Measurements from ENCODE around the gene SCUBE3. TPM values are rescaled to one million over a fixed set of nuclear protein-coding genes. Genes with fewer than 3 reads are reported as not detected.

SCUBE3 gene
- total RNA-seq, 2 experiments from 2014 or later, result not detected

DNA sequence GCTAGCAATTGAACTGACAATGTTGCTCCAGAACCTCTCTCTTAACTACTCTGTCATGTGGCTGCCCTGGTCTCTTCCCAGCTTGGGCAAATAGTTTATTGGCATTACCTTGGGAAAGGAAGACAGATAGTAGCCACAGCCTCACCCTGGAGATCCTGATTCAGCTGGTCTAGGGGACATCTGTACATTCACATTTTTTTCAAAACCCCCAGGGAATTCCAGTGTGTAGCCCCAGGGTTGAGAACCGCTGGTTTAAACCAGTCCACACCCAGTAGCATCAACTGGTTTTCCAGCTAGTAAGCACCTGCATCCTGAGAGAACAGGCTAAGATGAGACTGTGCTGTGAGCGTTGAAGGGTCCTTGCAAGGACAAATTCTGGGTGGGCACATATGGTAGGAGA is 9.6 kb downstream of the SCUBE3 start:
- Mint-ChIP-seq H3K4me3 (no peak overlapping the region), H3K27ac (no peak overlapping the region), H3K4me1 (no peaks in the 10 kb centered on the region), H3K9me3 (ENCODE audit: low read depth) (no peaks in the 10 kb centered on the region), H3K36me3 (ENCODE audit: low read depth) (no peaks in the 10 kb centered on the region), H3K27me3 (peaks cover 6% of the 10 kb centered on the region)
- ATAC-seq (no peak), DNase-seq (no peak)
- ChIA-PET CTCF (interaction anchor here (1.4 to 2.5 kb wide), 2 partner anchors 16 to 34 kb away, joined by 3 to 7 read pairs; no protein-coding TSS in a partner anchor), POLR2A (interaction anchor here (0.6 kb wide), 1 partner anchor 36 kb away, joined by 4 read pairs; the partner anchor contains the start of gene ZNF76)
- intact Hi-C loops (cut with DNase I, micrococcal nuclease), result no loop called here

DNA sequence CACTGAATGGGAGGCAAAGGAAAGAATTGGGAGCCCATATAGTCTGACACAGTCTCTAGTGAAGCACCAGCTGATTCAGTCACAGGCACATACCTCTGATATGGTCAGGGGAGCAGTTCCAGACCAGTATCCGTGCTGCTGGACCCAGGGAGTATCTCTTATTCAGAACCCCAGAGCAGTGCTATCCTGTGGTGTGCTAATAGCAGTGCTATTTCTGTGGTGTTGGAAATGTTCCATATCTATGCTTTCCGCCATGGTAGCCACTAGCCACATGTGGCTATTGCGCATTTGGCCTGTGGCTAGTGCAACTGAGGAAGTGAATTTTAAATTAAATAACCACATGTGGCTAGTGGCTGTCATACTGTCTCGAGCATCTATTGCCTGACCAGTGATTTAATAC is 11.0 kb downstream of the SCUBE3 start:
- POLR2A ChIA-PET, result no interaction called here
- Mint-ChIP-seq H3K4me1 (no peaks in the 10 kb centered on the region), H3K27ac (no peak overlapping the region), H3K9me3 (ENCODE audit: low read depth) (no peaks in the 10 kb centered on the region), H3K36me3 (ENCODE audit: low read depth) (no peaks in the 10 kb centered on the region), H3K27me3 (peaks cover 2% of the 10 kb centered on the region), H3K4me3 (no peak overlapping the region)
- CTCF ChIA-PET, result interaction anchor here (2.4 kb wide), 1 partner anchor 19 kb away, joined by 12 read pairs; no protein-coding TSS in a partner anchor
- no peak for DNase-seq
- intact Hi-C loops (cut with DNase I, micrococcal nuclease), result no loop called here
- no peak for ATAC-seq

DNA sequence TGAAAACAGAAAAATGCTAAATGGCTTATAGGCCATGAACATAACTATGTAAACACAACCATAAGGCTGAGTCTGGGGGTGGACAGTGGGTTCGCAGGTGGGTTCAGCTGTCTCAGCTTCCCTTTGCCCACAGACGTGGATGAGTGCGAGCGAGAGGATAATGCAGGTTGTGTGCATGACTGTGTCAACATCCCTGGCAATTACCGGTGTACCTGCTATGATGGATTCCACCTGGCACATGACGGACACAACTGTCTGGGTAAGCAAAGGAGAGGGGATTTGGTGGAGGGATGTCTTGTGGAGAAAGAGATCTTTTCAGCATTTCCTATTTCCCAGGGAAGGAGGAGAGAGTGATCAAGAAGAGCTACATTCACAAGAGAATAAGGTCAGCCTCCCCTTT is 14.7 kb downstream of the SCUBE3 start:
- Mint-ChIP-seq H3K27ac (no peak overlapping the region), H3K4me1 (no peaks in the 10 kb centered on the region), H3K9me3 (ENCODE audit: low read depth) (no peaks in the 10 kb centered on the region), H3K36me3 (ENCODE audit: low read depth) (no peaks in the 10 kb centered on the region), H3K27me3 (no peaks in the 10 kb centered on the region), H3K4me3 (no peak overlapping the region)
- ChIA-PET POLR2A (no interaction called here), CTCF (interaction anchor here (0.6 to 5.1 kb wide), 3 partner anchors 12 to 49 kb away, joined by 3 to 39 read pairs (median 20); no protein-coding TSS in a partner anchor)
- no peak for DNase-seq
- ATAC-seq, result no peak
- intact Hi-C loops (cut with DNase I, micrococcal nuclease), result no loop called here

DNA sequence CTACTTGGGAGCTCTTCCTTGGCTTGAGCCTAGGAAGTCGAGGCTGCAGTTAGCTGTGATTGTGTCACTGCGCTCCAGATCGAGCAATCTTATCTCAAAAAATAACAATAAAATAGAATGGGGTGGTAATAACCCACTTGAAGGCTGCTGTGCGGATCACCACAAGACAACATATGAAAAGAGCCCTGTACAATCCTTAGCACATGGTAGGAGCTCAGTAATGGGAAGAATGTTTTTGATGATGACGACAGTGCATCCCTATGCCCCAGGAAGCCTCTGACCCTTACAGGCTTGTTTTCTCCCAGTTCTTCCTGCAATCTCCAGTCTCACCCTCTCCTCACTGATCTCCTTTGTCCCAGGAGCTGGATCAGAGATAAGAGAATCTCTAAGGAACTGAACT is 15.5 kb downstream of the SCUBE3 start:
- intact Hi-C loops (cut with DNase I, micrococcal nuclease), result no loop called here
- ChIA-PET POLR2A (no interaction called here), CTCF (interaction anchor here (0.6 to 5.1 kb wide), 4 partner anchors 11 to 50 kb away, joined by 3 to 39 read pairs (median 12); no protein-coding TSS in a partner anchor)
- Mint-ChIP-seq H3K9me3 (ENCODE audit: low read depth) (no peaks in the 10 kb centered on the region), H3K36me3 (ENCODE audit: low read depth) (no peaks in the 10 kb centered on the region), H3K4me1 (no peaks in the 10 kb centered on the region), H3K4me3 (no peak overlapping the region), H3K27ac (no peak overlapping the region), H3K27me3 (no peaks in the 10 kb centered on the region)
- ATAC-seq, result no peak
- no peak for DNase-seq

- Mint-ChIP-seq H3K27me3 (no peaks in the 10 kb centered on the region), H3K4me3 (no peak overlapping the region), H3K36me3 (ENCODE audit: low read depth) (no peaks in the 10 kb centered on the region), H3K4me1 (no peaks in the 10 kb centered on the region), H3K9me3 (ENCODE audit: low read depth) (peaks cover 2% of the 10 kb centered on the region), H3K27ac (no peak overlapping the region)
- CTCF ChIA-PET, result interaction anchor here (0.6 to 5.1 kb wide), 4 partner anchors 10 to 33 kb away, joined by 3 to 39 read pairs (median 12); no protein-coding TSS in a partner anchor
- POLR2A ChIA-PET, result interaction anchor here (0.6 kb wide), 1 partner anchor 388 kb away, joined by 4 read pairs; no protein-coding TSS in a partner anchor
- intact Hi-C loops (cut with DNase I, micrococcal nuclease), result no loop called here
- DNase-seq (no peak), ATAC-seq (no peak)
These were observed 16.7 kb downstream of the SCUBE3 start for GRCh38 chr6:35230498-35230897.

DNA sequence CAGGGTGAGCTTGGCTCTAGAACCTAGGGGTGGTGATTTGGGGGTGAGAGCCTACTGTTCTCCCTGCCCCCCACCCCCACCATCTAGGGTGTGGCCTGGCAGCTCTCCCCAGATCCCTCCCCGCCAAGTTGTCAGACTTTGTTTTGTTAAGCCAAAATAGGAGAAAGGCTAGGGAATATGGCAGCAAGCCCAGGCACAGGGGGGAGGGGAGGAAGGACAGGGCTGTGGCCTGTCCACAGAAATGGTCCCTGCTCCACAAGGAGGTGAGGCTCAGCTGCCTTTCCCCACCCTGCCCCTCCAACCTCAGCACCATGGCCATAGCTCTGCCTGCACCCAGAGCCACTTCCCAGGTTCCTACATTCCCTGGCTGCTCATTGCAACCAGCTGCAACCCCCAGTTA is 17.2 kb downstream of the SCUBE3 start:
- H3K27ac Mint-ChIP-seq, result no peak overlapping the region
- ATAC-seq, result no peak
- DNase-seq, result no peak
- CTCF ChIA-PET, result interaction anchor here (0.6 to 5.1 kb wide), 4 partner anchors 10 to 33 kb away, joined by 3 to 39 read pairs (median 12); no protein-coding TSS in a partner anchor
- H3K36me3 Mint-ChIP-seq (ENCODE audit: low read depth), result no peaks in the 10 kb centered on the region
- H3K9me3 Mint-ChIP-seq (ENCODE audit: low read depth), result peaks cover 2% of the 10 kb centered on the region
- no peaks in the 10 kb centered on the region for H3K27me3 Mint-ChIP-seq
- H3K4me1 Mint-ChIP-seq, result no peaks in the 10 kb centered on the region
- POLR2A ChIA-PET, result interaction anchor here (0.6 kb wide), 1 partner anchor 388 kb away, joined by 4 read pairs; no protein-coding TSS in a partner anchor
- H3K4me3 Mint-ChIP-seq, result no peak overlapping the region
- intact Hi-C loops (cut with DNase I, micrococcal nuclease), result no loop called here

DNA sequence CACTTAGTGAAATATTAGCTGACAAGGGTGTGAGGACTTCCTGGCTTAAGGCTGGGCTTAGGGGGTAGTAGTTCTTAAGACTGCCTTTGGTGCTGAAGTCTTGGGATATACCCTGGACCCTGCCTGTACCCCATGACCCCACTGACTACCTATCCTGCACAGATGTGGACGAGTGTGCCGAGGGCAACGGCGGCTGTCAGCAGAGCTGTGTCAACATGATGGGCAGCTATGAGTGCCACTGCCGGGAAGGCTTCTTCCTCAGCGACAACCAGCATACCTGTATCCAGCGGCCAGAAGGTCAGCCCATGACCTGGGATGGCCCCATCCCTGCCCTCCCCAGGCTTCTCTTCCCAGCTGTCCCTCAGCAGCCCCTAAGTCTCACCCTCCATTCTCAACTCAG is 17.8 kb downstream of the SCUBE3 start:
- Mint-ChIP-seq H3K27ac (no peak overlapping the region), H3K9me3 (ENCODE audit: low read depth) (peaks cover 2% of the 10 kb centered on the region), H3K4me1 (no peaks in the 10 kb centered on the region), H3K36me3 (ENCODE audit: low read depth) (no peaks in the 10 kb centered on the region), H3K4me3 (no peak overlapping the region), H3K27me3 (no peaks in the 10 kb centered on the region)
- no peak for ATAC-seq
- intact Hi-C loops (cut with DNase I, micrococcal nuclease), result no loop called here
- POLR2A ChIA-PET, result no interaction called here
- DNase-seq, result no peak
- CTCF ChIA-PET, result interaction anchor here (0.9 to 5.1 kb wide), 3 partner anchors 9 to 27 kb away, joined by 3 to 39 read pairs (median 20); no protein-coding TSS in a partner anchor

DNA sequence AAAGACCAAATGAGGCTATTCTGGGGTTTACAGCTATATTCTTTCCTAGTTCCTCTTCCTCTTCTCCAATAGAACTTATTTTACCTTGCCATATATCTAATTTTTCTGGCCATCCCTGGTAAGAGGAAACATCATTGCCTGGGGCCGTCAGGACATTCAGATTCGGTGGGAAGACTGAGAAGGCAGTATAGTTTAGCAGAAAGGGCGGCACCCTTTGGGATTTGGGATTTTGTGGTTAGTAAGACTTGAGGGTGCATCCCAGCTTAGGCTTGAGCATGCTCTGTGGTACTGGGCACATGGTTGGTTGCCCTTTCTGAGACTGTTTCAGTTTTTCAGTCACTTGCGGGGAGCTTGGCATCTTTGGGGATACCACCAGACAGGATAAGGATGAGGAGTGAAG is 21.1 kb downstream of the SCUBE3 start:
- ChIA-PET CTCF (interaction anchor here (1.7 kb wide), 1 partner anchor 95 kb away, joined by 6 read pairs; no protein-coding TSS in a partner anchor), POLR2A (no interaction called here)
- Mint-ChIP-seq H3K4me1 (no peaks in the 10 kb centered on the region), H3K27ac (no peak overlapping the region), H3K36me3 (ENCODE audit: low read depth) (no peaks in the 10 kb centered on the region), H3K27me3 (no peaks in the 10 kb centered on the region), H3K4me3 (no peak overlapping the region), H3K9me3 (ENCODE audit: low read depth) (peaks cover 2% of the 10 kb centered on the region)
- no peak for ATAC-seq
- intact Hi-C loops (cut with DNase I, micrococcal nuclease), result no loop called here
- no peak for DNase-seq

DNA sequence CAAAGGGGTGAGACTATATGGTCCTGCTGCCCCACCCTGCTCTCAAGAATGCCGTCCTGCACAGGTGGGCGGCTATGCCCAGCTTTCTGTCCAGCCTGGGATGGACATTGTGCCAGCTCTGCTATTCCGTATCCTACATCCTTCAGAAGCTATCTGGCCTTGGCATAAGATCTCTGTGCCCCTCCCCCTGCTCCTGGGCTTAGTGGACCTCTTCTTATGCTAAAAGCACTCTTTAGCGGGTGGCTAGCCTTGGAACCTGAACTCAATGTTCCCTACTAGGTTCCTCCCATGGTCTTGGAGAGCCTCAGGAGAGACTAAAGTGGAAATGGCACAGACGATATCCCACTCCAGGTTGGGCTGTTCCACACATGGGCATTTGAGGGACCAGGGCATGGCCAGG is 22.5 kb downstream of the SCUBE3 start:
- H3K9me3 Mint-ChIP-seq (ENCODE audit: low read depth), result peaks cover 2% of the 10 kb centered on the region
- H3K27ac Mint-ChIP-seq, result no peak overlapping the region
- no peaks in the 10 kb centered on the region for H3K27me3 Mint-ChIP-seq
- ChIA-PET CTCF (interaction anchor here (0.6 to 1.6 kb wide), 6 partner anchors 14 to 247 kb away, joined by 3 to 5 read pairs (median 3); no protein-coding TSS in a partner anchor), POLR2A (no interaction called here)
- no peak for ATAC-seq
- H3K36me3 Mint-ChIP-seq (ENCODE audit: low read depth), result no peaks in the 10 kb centered on the region
- H3K4me3 Mint-ChIP-seq, result no peak overlapping the region
- intact Hi-C loops (cut with DNase I, micrococcal nuclease), result no loop called here
- no peak for DNase-seq
- H3K4me1 Mint-ChIP-seq, result no peaks in the 10 kb centered on the region

GRCh38 chr6:35237476-35237875 is 23.7 kb downstream of the SCUBE3 start:
- Mint-ChIP-seq H3K36me3 (ENCODE audit: low read depth) (no peaks in the 10 kb centered on the region), H3K4me3 (no peak overlapping the region), H3K9me3 (ENCODE audit: low read depth) (peaks cover 2% of the 10 kb centered on the region), H3K4me1 (no peaks in the 10 kb centered on the region), H3K27me3 (no peaks in the 10 kb centered on the region), H3K27ac (no peak overlapping the region)
- ATAC-seq (no peak), DNase-seq (no peak)
- POLR2A ChIA-PET, result no interaction called here
- intact Hi-C loops (cut with DNase I, micrococcal nuclease), result no loop called here
- CTCF ChIA-PET, result interaction anchor here (1.1 to 1.6 kb wide), 2 partner anchors 98 to 248 kb away, joined by 3 to 5 read pairs; no protein-coding TSS in a partner anchor

DNA sequence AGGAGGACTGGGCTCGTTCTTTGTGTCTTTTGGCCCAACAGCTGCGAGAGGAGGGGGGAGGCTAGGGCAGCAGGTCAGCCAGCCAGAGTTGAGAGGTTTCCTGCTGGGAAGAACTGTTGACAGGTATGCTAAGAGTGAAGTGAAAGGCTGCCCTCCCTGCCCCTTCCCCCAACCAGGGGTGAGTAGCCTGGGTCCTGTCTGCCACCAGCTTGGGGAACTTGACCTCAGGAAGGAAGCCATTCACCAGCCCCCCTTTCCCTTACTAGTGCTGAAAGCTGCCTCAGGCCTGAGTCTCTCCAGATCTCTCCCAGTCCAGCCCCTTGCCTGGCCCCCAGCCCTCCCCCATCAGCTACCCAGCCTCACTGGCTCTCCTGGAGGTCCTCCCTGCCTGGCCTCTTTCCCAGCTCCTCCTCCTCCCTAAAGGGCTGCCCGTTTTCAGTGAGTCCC is 25.1 kb downstream of the SCUBE3 start:
- Mint-ChIP-seq H3K36me3 (ENCODE audit: low read depth) (no peaks in the 10 kb centered on the region), H3K27ac (no peak overlapping the region), H3K4me3 (no peak overlapping the region), H3K9me3 (ENCODE audit: low read depth) (peaks cover 2% of the 10 kb centered on the region), H3K4me1 (no peaks in the 10 kb centered on the region), H3K27me3 (no peaks in the 10 kb centered on the region)
- POLR2A ChIA-PET, result no interaction called here
- intact Hi-C loops (cut with DNase I, micrococcal nuclease), result no loop called here
- no peak for ATAC-seq
- CTCF ChIA-PET, result interaction anchor here (0.9 to 4.1 kb wide), 5 partner anchors 9 to 99 kb away, joined by 3 to 46 read pairs (median 3); no protein-coding TSS in a partner anchor
- DNase-seq, result no peak

DNA sequence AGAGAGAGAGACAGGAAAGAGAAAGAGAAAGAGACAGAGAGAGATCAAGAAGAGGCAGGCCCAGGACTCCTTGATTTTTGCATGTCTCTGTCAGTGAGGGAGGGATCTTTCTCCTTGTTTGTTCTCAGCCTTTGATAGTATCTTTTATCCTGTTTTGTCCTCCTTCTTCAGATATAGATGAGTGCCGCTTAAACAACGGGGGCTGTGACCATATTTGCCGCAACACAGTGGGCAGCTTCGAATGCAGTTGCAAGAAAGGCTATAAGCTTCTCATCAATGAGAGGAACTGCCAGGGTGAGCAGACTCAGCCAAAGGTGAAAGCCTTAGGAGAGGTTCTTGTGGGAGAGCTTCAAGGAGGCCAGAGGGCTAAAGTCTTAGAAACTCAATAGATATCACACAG is 25.8 kb downstream of the SCUBE3 start:
- intact Hi-C loops (cut with DNase I, micrococcal nuclease), result no loop called here
- ATAC-seq (no peak), DNase-seq (no peak)
- Mint-ChIP-seq H3K9me3 (ENCODE audit: low read depth) (peaks cover 2% of the 10 kb centered on the region), H3K27ac (no peak overlapping the region), H3K4me1 (no peaks in the 10 kb centered on the region), H3K36me3 (ENCODE audit: low read depth) (peaks cover 1% of the 10 kb centered on the region), H3K4me3 (no peak overlapping the region), H3K27me3 (no peaks in the 10 kb centered on the region)
- CTCF ChIA-PET, result interaction anchor here (0.9 to 4.1 kb wide), 12 partner anchors 10 to 253 kb away, joined by 3 to 46 read pairs (median 6); partner anchors contain the start of gene ZNF76
- POLR2A ChIA-PET, result interaction anchor here (0.6 kb wide), 1 partner anchor 104 kb away, joined by 3 read pairs; no protein-coding TSS in a partner anchor

Measured in activated CD4-positive, alpha-beta T cell treated with anti-CD3 and anti-CD28 coated beads for 36 hours (primary cell).